ENCODE measurements around the gene RFX1. TPM values are rescaled to one million over a fixed set of nuclear protein-coding genes. Genes with fewer than 3 reads are reported as not detected.
A peak's percentile ranks its signal among the peaks of the same experiment; 100 is the strongest.

Gene RFX1
- total and polyA plus RNA-seq, 2 of the 13 experiments (the other 11 are each of a cell fraction or from before 2014, with no cell fraction given): 1.1 to 1.3 TPM

- ATAC-seq (no peak), DNase-seq (ENCODE audit: low spot score) (no peak), FAIRE-seq (no peak)
- 100% methylated on average over 6 of the region's 16 CpGs for WGBS (ENCODE audit: low lambda C conversion rate)
- in situ Hi-C loops (cut with HindIII; ENCODE audit: extremely low pct_ligation_motif_present, low pct_unique_long_range_greater_than_20kb) (no loop called here), intact Hi-C loops (cut with micrococcal nuclease; ENCODE audit: unreplicated experiment) (no loop called here)
- no peak overlapping the region for H2AFZ ChIP-seq (ENCODE audit: low read length)
- H3K4me1 ChIP-seq (ENCODE audit: insufficient read depth, low read length): peaks cover 10% of the 10 kb centered on the region
- H3K4me3 ChIP-seq (replicated peaks in 1 of 3; ENCODE audit: insufficient read depth in 1 of 3, low read depth in 2 of 3, low read length in 3 of 3): no peak overlapping the region
- H3K27ac ChIP-seq (ENCODE audit: extremely low read length, insufficient read depth, low read length): no peak overlapping the region
- no peak overlapping the region for H3K4me2 ChIP-seq (ENCODE audit: low read depth, low read length)
- TF ChIP-seq ZBTB33 (CRISPR knock-in tag; IDR thresholded peaks at IDR 0.05) (no peak), MTF1 (CRISPR knock-in tag; IDR thresholded peaks at IDR 0.05) (no peak)
- TF ChIP-seq, protein P1, sequence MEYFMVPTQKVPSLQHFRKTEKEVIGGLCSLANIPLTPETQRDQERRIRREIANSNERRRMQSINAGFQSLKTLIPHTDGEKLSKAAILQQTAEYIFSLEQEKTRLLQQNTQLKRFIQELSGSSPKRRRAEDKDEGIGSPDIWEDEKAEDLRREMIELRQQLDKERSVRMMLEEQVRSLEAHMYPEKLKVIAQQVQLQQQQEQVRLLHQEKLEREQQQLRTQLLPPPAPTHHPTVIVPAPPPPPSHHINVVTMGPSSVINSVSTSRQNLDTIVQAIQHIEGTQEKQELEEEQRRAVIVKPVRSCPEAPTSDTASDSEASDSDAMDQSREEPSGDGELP (IDR thresholded peaks at IDR 0.05; ENCODE audit: borderline replicate concordance, low read depth): no peak
- no peaks in the 10 kb centered on the region; a peak in 1 of 5 replicates for H3K27me3 ChIP-seq (ENCODE audit: control insufficient read depth in 1 of 2, insufficient read depth in 2 of 2, low read length in 2 of 2)
- H3K36me3 ChIP-seq (replicated peaks in 1 of 2; ENCODE audit: control insufficient read depth in 1 of 2, insufficient read depth in 2 of 2, low read length in 2 of 2): peaks cover 19 to 55% of the 10 kb centered on the region in 2 experiments; a peak in 4 of 5 replicates
- peaks cover 14% of the 10 kb centered on the region for H3K79me2 ChIP-seq (ENCODE audit: insufficient read depth, low read length)
- no peaks in the 10 kb centered on the region for H4K20me1 ChIP-seq (ENCODE audit: insufficient read depth, low read length)
- ChIA-PET POLR2A (no interaction called here), CTCF (ENCODE audit: low intra/inter-chr PET ratio, low total read pairs) (no interaction called here)
- no peak overlapping the region for H3K9ac ChIP-seq (ENCODE audit: insufficient read depth, low read depth, low read length)
- no peaks in the 10 kb centered on the region for H3K9me3 ChIP-seq (ENCODE audit: low read length)
- no TSS peak for BruUV-seq (replicated peaks)
These were observed 49.8 kb downstream of the RFX1 start for GRCh38 chr19:13956365-13956744.

DNA sequence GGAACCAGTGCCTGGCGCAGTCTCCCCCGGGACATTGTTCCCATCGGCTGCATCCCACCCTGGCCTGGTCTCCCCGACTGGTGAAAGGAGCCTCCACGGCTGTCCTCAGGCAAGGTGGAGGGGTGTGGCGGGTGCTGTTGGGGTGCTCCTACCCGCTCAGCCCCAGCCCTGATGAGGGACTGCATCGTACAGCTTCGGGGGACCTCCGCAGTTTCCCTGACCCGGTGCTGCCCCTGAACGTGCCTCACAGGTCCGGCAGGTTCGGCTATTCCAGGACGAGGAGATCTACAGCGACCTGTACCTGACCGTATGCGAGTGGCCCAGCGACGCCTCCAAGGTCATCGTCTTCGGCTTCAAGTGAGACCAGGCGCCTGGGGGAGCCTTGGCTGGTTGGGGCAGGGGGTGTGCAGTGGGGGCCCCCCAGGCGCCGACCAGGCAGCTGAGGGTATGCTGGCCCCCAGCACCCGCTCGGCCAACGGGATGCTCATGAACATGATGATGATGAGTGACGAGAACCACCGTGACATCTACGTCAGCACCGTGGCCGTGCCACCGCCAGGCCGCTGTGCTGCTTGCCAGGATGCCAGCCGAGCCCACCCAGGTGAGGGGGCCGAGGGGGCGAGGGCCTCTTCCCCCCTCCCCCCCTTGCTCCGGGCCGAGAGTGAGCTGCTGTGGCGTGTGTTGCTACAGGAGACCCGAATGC, 50.3 kb downstream of the RFX1 start:
- CTCF ChIA-PET (ENCODE audit: low intra/inter-chr PET ratio, low total read pairs): no interaction called here
- H3K36me3 ChIP-seq (replicated peaks in 1 of 2; ENCODE audit: control insufficient read depth in 1 of 2, insufficient read depth in 2 of 2, low read length in 2 of 2): peaks cover 19 to 52% of the 10 kb centered on the region in 2 experiments; a peak in 4 of 5 replicates
- POLR2A ChIA-PET: no interaction called here
- FAIRE-seq: no peak
- no peak overlapping the region for H3K27ac ChIP-seq (ENCODE audit: extremely low read length, insufficient read depth, low read length)
- H3K9me3 ChIP-seq (ENCODE audit: low read length): no peaks in the 10 kb centered on the region
- no peaks in the 10 kb centered on the region; a peak in 1 of 5 replicates for H3K27me3 ChIP-seq (ENCODE audit: control insufficient read depth in 1 of 2, insufficient read depth in 2 of 2, low read length in 2 of 2)
- no peak overlapping the region for H3K4me2 ChIP-seq (ENCODE audit: low read depth, low read length)
- H4K20me1 ChIP-seq (ENCODE audit: insufficient read depth, low read length): no peaks in the 10 kb centered on the region
- H3K4me3 ChIP-seq (replicated peaks in 1 of 3; ENCODE audit: insufficient read depth in 1 of 3, low read depth in 2 of 3, low read length in 3 of 3): no peak overlapping the region
- TF ChIP-seq RFX1 (IDR thresholded peaks at IDR 0.05) (no peak), RBFOX2 (IDR thresholded peaks at IDR 0.05; ENCODE audit: low read depth, low read length) (peak; percentile 32)
- in situ Hi-C loops (cut with HindIII; ENCODE audit: extremely low pct_ligation_motif_present, low pct_unique_long_range_greater_than_20kb) (no loop called here), intact Hi-C loops (cut with micrococcal nuclease; ENCODE audit: unreplicated experiment) (no loop called here)
- H2AFZ ChIP-seq (ENCODE audit: low read length): no peak overlapping the region
- ATAC-seq: no peak
- 97% methylated on average over 10 of the region's 42 CpGs for WGBS (ENCODE audit: low lambda C conversion rate)
- no peak overlapping the region for H3K9ac ChIP-seq (ENCODE audit: insufficient read depth, low read depth, low read length)
- no peak for DNase-seq (ENCODE audit: low spot score)
- peaks cover 14% of the 10 kb centered on the region for H3K79me2 ChIP-seq (ENCODE audit: insufficient read depth, low read length)
- peaks cover 10% of the 10 kb centered on the region for H3K4me1 ChIP-seq (ENCODE audit: insufficient read depth, low read length)
- no TSS peak for BruUV-seq (replicated peaks)
